HepG2 (cell line): ENCODE measurements around the gene SUSD6. TPM values are rescaled to one million over a fixed set of nuclear protein-coding genes. Genes with fewer than 3 reads are reported as not detected.

ENCODE experiments used
- AGO2 ChIP-seq: fragments of 200-400 bp; formaldehyde crosslinking; optimal IDR thresholded peaks from 2 replicates; pipeline ENCODE3; 2017; ENCODE audit warnings: mild to moderate bottlenecking, low read depth, low read length, moderate library complexity
- CCDC6 ChIP-seq: sonication (generic); formaldehyde crosslinking; IDR thresholded peaks from 2 replicates; pipeline ENCODE4 v1.8.1; 2022; ENCODE audit warnings: mild to moderate bottlenecking, missing genetic modification reagents, moderate library complexity
- DZIP1 ChIP-seq: sonication (generic); formaldehyde crosslinking; IDR thresholded peaks from 2 replicates; pipeline ENCODE4 v1.5.0; 2020; ENCODE audit warnings: mild to moderate bottlenecking, missing genetic modification reagents
- ELF4 ChIP-seq: sonication (generic); formaldehyde crosslinking; IDR thresholded peaks from 2 replicates; pipeline ENCODE4 v1.5.0; 2020; ENCODE audit warnings: missing genetic modification reagents, mild to moderate bottlenecking, moderate library complexity, borderline replicate concordance
- FUBP1 ChIP-seq: sonication (generic); formaldehyde crosslinking; IDR thresholded peaks from 2 replicates; pipeline ENCODE4 v1.5.1; 2020; ENCODE audit warnings: missing genetic modification reagents, mild to moderate bottlenecking, borderline replicate concordance
- GZF1 ChIP-seq: sonication (generic); formaldehyde crosslinking; IDR thresholded peaks from 2 replicates; pipeline ENCODE4 v1.5.1; 2020; ENCODE audit warnings: mild to moderate bottlenecking, missing genetic modification reagents
- KLF13 ChIP-seq: sonication (generic); formaldehyde crosslinking; IDR thresholded peaks from 2 replicates; pipeline ENCODE4 v1.4.0; 2020; ENCODE audit warnings: mild to moderate bottlenecking, missing genetic modification reagents
- MEF2D ChIP-seq: sonication (generic); formaldehyde crosslinking; IDR thresholded peaks from 2 replicates; pipeline ENCODE4 v1.5.1; 2020; ENCODE audit warnings: mild to moderate bottlenecking, missing genetic modification reagents
- RFX3 ChIP-seq: IDR thresholded peaks from 2 replicates; pipeline ENCODE4 v1.6.1; 2016; ENCODE audit warnings: missing biosample characterization, missing genetic modification reagents
- RNF2 ChIP-seq: fragments of 450-650 bp; conservative IDR thresholded peaks from 2 replicates; pipeline ENCODE4 v1.6.1; 2016; ENCODE audit warnings: low read depth
- SP4 ChIP-seq: sonication (generic); formaldehyde crosslinking; IDR thresholded peaks from 2 replicates; pipeline ENCODE4 v1.8.1; 2023; ENCODE audit warnings: mild to moderate bottlenecking, missing genetic modification reagents
- TBP ChIP-seq: sonication (generic); formaldehyde crosslinking; IDR thresholded peaks from 2 replicates; pipeline ENCODE4 v1.5.0; 2020; ENCODE audit warnings: missing genetic modification reagents
- ZFP37 ChIP-seq: sonication (generic); formaldehyde crosslinking; IDR thresholded peaks from 2 replicates; pipeline ENCODE4 v1.4.0; 2020; ENCODE audit warnings: missing genetic modification reagents, borderline replicate concordance
- ZNF12 ChIP-seq: sonication (generic); formaldehyde crosslinking; IDR thresholded peaks from 2 replicates; pipeline ENCODE4 v1.5.0; 2020; ENCODE audit warnings: missing genetic modification reagents
- ZNF326 ChIP-seq: sonication (generic); formaldehyde crosslinking; IDR thresholded peaks from 2 replicates; pipeline ENCODE4 v1.4.0; 2020; ENCODE audit warnings: missing genetic modification reagents, borderline replicate concordance
- ZNF460 ChIP-seq: sonication (generic); formaldehyde crosslinking; IDR thresholded peaks from 2 replicates; pipeline ENCODE4 v1.5.1; 2020; ENCODE audit warnings: missing genetic modification reagents, mild to moderate bottlenecking, borderline replicate concordance
- ZNF598 ChIP-seq: sonication (generic); formaldehyde crosslinking; IDR thresholded peaks from 2 replicates; pipeline ENCODE4 v1.5.1; 2020; ENCODE audit warnings: mild to moderate bottlenecking, missing genetic modification reagents, borderline replicate concordance
- ZNF772 ChIP-seq: sonication (generic); formaldehyde crosslinking; IDR thresholded peaks from 2 replicates; pipeline ENCODE4 v1.5.0; 2020; ENCODE audit warnings: mild to moderate bottlenecking, missing genetic modification reagents
- ZNF83 ChIP-seq: sonication (generic); formaldehyde crosslinking; IDR thresholded peaks from 2 replicates; pipeline ENCODE4 v1.4.0; 2020; ENCODE audit warnings: missing genetic modification reagents, mild to moderate bottlenecking, borderline replicate concordance
- polyA plus RNA-seq, 8 experiments: library from polyadenylated mRNA; depleted of rRNA in 3 of 8; stranded (reverse) in 7 of 8; unstranded in 1 of 8; fragments of >200 nt; fragmentation: Illumina TruSeq in 4 of 8; extraction: Trizol in 4 of 8; gene quantifications; 2 replicates each; pipeline versions ENCODE4 v1.2.1 to v1.2.3, GENCODE V29; 2011 to 2016; ENCODE audit warnings: low read depth in 4 of 8, missing spikeins in 1 of 8, mixed read lengths in 1 of 8; ENCODE audit not compliant: insufficient read depth in 1 of 8
- total RNA-seq, 5 experiments: library from RNA; depleted of rRNA; stranded (reverse); fragments of >200 nt; fragmentation: Illumina TruSeq; extraction: Trizol; gene quantifications; 2 replicates each; pipeline ENCODE4 v1.2.3, GENCODE V29; 2016; ENCODE audit warnings: low read depth in 1 of 5
- TF ChIP-seq, protein P1 (sequence below): sonication (generic); formaldehyde crosslinking; IDR thresholded peaks from 2 replicates; pipeline ENCODE4 v1.5.1; 2020; ENCODE audit warnings: mild to moderate bottlenecking, moderate library complexity, missing genetic modification reagents
- TF ChIP-seq, protein P2 (sequence below): sonication (generic); formaldehyde crosslinking; IDR thresholded peaks from 2 replicates; pipeline ENCODE4 v1.4.0; 2020; ENCODE audit warnings: mild to moderate bottlenecking, missing genetic modification reagents
- TF ChIP-seq, protein P3 (sequence below): sonication (generic); formaldehyde crosslinking; IDR thresholded peaks from 2 replicates; pipeline ENCODE4 v1.5.1; 2020; ENCODE audit warnings: missing genetic modification reagents, mild to moderate bottlenecking, borderline replicate concordance

Gene SUSD6
- total and polyA plus RNA-seq, 2 of the 13 experiments (the other 11 are each of a cell fraction or from before 2014, with no cell fraction given): 7.2 to 7.4 TPM

DNA sequence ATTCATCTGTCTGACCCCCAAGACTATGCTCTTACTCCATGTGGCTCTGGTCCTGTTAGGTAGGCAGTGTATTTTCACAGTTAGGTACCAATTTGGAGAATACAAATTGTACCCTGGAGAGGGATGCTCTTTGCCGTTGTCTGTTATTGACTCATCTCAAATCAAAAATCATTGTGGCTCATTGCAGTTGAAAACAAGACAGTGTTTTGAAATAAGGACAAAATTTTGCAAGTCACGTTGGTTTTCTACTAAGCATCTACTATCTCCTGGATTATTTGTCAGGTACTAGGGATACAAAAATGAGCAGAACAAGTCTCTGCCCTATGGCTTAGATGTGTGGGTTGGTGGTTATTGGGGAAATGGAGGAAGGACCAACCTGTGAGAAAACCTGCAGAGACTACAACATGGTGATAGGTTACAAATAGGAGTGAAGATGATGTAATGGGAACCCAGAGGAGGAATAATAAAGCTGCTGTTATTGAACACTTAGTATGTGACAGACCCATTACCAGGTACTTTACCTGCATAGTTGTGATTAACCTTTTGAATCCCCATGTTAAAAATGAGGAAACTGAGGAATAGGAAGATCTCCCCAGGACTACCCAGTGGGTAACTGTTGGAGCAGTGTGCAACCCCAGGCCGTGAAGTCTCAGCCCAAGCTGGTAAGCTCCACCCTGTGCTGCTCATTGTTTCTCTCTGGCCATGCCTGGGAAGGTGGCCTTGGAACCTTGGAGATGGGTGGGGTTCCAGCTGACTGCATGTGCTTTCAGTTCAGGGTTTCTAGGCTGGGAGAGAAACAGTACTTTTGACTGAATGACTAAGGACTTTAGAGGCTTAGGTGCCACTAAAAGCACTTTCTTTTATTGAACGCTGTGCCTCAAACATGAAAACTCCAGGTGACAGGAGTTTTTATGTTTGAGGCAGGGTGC is 82.7 kb downstream of the SUSD6 start (continued):
- TF ChIP-seq, protein P1, sequence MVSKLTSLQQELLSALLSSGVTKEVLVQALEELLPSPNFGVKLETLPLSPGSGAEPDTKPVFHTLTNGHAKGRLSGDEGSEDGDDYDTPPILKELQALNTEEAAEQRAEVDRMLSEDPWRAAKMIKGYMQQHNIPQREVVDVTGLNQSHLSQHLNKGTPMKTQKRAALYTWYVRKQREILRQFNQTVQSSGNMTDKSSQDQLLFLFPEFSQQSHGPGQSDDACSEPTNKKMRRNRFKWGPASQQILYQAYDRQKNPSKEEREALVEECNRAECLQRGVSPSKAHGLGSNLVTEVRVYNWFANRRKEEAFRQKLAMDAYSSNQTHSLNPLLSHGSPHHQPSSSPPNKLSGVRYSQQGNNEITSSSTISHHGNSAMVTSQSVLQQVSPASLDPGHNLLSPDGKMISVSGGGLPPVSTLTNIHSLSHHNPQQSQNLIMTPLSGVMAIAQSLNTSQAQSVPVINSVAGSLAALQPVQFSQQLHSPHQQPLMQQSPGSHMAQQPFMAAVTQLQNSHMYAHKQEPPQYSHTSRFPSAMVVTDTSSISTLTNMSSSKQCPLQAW (CRISPR knock-in tag): no peak
- TF ChIP-seq FUBP1 (CRISPR knock-in tag) (no peak), AGO2 (no peak), CCDC6 (CRISPR knock-in tag) (0 out of 2 replicates have a peak, but pooled peaks have one; percentile 44), ZNF460 (no peak), ZNF598 (no peak), TBP (CRISPR knock-in tag) (no peak), SP4 (CRISPR knock-in tag) (0 out of 2 replicates have a peak, but pooled peaks have one; percentile 28), ZFP37 (CRISPR knock-in tag) (no peak), ZNF83 (CRISPR knock-in tag) (no peak), DZIP1 (CRISPR knock-in tag) (no peak), MEF2D (CRISPR knock-in tag) (0 out of 2 replicates have a peak, but pooled peaks have one; percentile 4), GZF1 (no peak), ZNF12 (no peak), RFX3 (CRISPR knock-in tag) (no peak), ZNF326 (no peak), ZNF772 (CRISPR knock-in tag) (no peak), ELF4 (CRISPR knock-in tag) (no peak), KLF13 (no peak), RNF2 (no peak)
- TF ChIP-seq, protein P2, sequence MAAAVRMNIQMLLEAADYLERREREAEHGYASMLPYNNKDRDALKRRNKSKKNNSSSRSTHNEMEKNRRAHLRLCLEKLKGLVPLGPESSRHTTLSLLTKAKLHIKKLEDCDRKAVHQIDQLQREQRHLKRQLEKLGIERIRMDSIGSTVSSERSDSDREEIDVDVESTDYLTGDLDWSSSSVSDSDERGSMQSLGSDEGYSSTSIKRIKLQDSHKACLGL (CRISPR knock-in tag): no peak
- TF ChIP-seq, protein P3, sequence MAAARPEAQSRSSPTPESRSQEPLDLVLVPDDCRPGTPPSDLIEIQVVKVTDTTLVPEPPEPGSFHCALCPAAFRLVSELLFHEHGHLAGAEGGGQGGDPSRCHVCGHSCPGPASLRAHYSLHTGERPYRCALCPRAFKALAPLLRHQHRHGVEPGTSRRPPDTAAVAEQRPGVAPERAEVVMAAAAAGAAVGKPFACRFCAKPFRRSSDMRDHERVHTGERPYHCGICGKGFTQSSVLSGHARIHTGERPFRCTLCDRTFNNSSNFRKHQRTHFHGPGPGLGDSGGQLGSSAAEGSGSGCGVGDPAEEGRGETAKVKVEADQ: no peak
